ENCODE measurements around the gene ACER3. TPM values are rescaled to one million over a fixed set of nuclear protein-coding genes. Genes with fewer than 3 reads are reported as not detected.
"Not testable (repeated sequence)": the region's sequence is repeated elsewhere in the genome, so short reads cannot be mapped to it uniquely, and the experiment has no call there.

The ACER3 gene
- total RNA-seq, 1 donor from 2014 or later: 27.6 TPM

DNA sequence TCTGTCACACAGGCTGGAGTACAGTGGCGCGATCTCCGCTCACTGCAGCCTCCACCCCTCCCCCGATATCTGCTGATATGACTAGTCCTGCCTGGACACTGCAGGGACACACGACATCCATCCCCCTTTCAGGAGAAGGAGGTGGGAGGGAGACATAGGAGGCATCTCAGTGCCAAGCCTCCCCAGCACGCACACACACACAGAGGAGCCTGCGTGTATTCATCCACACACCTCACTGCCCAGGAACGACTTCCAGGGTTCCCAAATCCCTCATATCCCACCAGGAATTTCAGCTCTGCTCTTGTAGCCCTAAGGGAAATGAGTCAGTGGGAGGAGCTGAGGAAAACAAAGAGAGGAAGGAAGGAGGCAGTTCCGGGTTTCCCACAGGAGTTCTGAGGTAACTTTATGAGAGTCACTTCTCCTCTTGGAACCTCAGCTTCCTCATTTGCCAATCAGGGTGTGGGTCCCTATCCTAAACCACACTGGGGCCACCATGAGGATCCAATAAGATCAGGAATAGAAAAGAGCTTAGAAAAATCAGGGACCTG, 37.2 kb upstream of the ACER3 start:
- peak; percentile 48 for DNase-seq (ENCODE audit: low read depth)
- Histone ChIP-seq H3K36me3 (ENCODE audit: control insufficient read depth, insufficient read depth, low read length) (no peaks in the 10 kb centered on the region), H3K4me3 (ENCODE audit: low read depth, low read length) (no peak overlapping the region), H3K27me3 (ENCODE audit: control insufficient read depth, insufficient read depth, low read length) (no peaks in the 10 kb centered on the region)
- TF ChIP-seq CTCF (IDR thresholded peaks at IDR 0.05; ENCODE audit: insufficient read depth, low read length, poor library complexity, severe bottlenecking): no peak

DNA sequence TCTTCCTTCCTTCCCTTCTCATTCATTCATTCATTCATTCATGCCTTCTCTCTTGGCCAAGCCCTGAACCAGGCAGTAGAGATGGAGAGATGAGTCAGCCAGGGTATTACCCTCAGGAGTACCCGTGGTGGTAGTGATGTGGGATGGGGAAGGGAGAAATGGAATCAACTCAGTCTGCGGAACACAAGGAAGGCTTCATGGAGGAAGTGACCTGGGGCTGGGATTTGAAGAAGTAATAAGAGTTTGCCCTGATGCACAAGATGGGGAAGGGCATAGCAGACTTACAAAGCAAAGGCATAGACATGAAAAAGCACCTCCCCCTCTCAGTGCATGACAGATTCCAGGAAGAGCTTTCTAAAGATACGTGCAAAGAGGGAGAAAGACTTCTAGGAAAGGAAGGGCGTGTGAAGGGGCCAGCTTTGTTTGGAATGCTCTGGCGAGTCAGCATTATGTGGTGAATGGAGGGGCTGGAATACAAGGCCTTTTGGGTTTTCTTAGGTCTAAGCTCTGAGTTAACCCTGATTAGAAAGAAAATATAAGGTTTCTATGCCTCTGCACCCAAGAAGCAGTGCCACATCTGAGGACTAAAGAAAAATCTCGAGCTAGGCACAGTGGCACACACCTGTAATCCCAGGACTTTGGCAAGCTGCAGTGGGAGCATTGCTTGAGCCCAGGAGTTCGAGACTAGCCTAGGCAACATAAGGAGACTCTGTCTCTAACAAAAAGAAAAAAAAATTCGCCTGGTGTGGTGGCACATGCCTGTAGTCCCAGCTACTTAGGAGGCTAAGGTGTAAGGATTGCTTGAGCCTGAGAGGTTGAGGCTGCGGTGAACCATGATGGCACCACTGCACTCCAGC, 36.4 kb upstream of the ACER3 start:
- H3K36me3 ChIP-seq (ENCODE audit: control insufficient read depth, insufficient read depth, low read length): no peaks in the 10 kb centered on the region
- no peaks in the 10 kb centered on the region for H3K27me3 ChIP-seq (ENCODE audit: control insufficient read depth, insufficient read depth, low read length)
- no peak overlapping the region for H3K4me3 ChIP-seq (ENCODE audit: low read depth, low read length)
- no peak for TF ChIP-seq CTCF (IDR thresholded peaks at IDR 0.05; ENCODE audit: insufficient read depth, low read length, poor library complexity, severe bottlenecking)
- DNase-seq (ENCODE audit: low read depth): no peak

DNA sequence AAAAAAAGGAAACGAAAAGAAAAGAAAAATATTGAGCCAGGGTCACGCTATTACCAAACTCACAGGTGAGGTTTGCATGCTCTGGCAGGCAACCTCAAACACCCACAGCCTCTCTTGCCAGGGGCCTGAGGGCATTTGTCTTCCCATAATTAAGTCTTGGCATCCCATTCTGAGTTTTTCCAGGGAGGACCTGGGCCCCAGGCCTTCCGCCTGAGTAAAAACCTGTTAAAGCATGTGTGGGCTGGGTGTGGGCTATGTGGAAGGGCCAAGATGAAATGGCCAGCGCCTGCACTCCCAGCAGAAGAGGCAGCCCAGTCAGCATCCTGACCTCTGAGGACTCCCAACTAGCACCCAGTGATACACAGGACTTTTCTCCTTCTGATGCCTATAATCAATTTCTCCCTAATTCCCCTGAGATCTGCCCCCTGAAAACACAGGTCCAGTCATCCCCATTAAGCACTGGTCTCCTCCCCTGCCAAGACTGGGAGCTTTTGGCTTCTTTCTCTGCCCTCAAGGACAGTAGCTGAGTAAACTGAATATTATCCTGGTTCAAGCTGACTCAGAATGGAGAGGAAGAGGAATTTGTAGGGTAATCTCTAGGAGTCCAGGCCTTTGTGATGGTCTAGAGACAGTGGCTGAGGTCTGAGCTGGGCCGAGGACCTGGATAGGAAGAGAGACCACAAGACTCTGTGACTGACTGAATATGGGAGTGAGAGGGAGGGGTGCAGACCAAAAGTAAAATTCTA, 35.6 kb upstream of the ACER3 start:
- no peaks in the 10 kb centered on the region for H3K36me3 ChIP-seq (ENCODE audit: control insufficient read depth, insufficient read depth, low read length)
- no peak for DNase-seq (ENCODE audit: low read depth)
- H3K27me3 ChIP-seq (ENCODE audit: control insufficient read depth, insufficient read depth, low read length): no peaks in the 10 kb centered on the region
- TF ChIP-seq CTCF (IDR thresholded peaks at IDR 0.05; ENCODE audit: insufficient read depth, low read length, poor library complexity, severe bottlenecking): no peak
- no peak overlapping the region for H3K4me3 ChIP-seq (ENCODE audit: low read depth, low read length)

GRCh38 chr11:76825726-76826396, 34.9 kb upstream of the ACER3 start:
- Histone ChIP-seq H3K27me3 (ENCODE audit: control insufficient read depth, insufficient read depth, low read length) (no peaks in the 10 kb centered on the region), H3K36me3 (ENCODE audit: control insufficient read depth, insufficient read depth, low read length) (no peaks in the 10 kb centered on the region), H3K4me3 (ENCODE audit: low read depth, low read length) (no peak overlapping the region)
- TF ChIP-seq CTCF (IDR thresholded peaks at IDR 0.05; ENCODE audit: insufficient read depth, low read length, poor library complexity, severe bottlenecking): no peak
- DNase-seq (ENCODE audit: low read depth): no peak

GRCh38 chr11:76826508-76826907, 34.2 kb upstream of the ACER3 start:
- H3K36me3 ChIP-seq (ENCODE audit: control insufficient read depth, insufficient read depth, low read length); H3K4me3 ChIP-seq (ENCODE audit: low read depth, low read length); H3K27me3 ChIP-seq (ENCODE audit: control insufficient read depth, insufficient read depth, low read length); DNase-seq (ENCODE audit: low read depth): not testable (repeated sequence)

- not testable (repeated sequence) for H3K4me3 ChIP-seq (ENCODE audit: low read depth, low read length); H3K27me3 ChIP-seq (ENCODE audit: control insufficient read depth, insufficient read depth, low read length); H3K36me3 ChIP-seq (ENCODE audit: control insufficient read depth, insufficient read depth, low read length); DNase-seq (ENCODE audit: low read depth)
Observed at GRCh38 chr11:76827005-76827404, 33.7 kb upstream of the ACER3 start.
